HepG2 (cell line): ENCODE results near the gene VRK3. TPM values are rescaled to one million over a fixed set of nuclear protein-coding genes. Genes with fewer than 3 reads are reported as not detected.

ENCODE experiments used
- ATAC-seq: fragments of 200-7000 bp; cut with Tn5 transposase; 3 replicates; pipeline ENCODE4 v1.9.1; 2020; ENCODE audit warnings: mild to moderate bottlenecking, moderate library complexity
- BruUV-seq: library from RNA; stranded (reverse); fragments of 400-500 nt; replicated peaks from 2 replicates; lab custom pipeline; 2021; lab: Mats Ljungman, UMichigan
- CTCF ChIA-PET: fragments of 300-600 bp; formaldehyde crosslinking; extraction: SDS; loops from one replicate; lab custom pipeline; 2021; ENCODE audit warnings: low total read pairs, inconsistent platforms, low intra/inter-chr PET ratio; lab: Yijun Ruan, JAX
- POLR2A ChIA-PET: fragments of 350-600 bp; sonication (Branson Sonifier 250); formaldehyde crosslinking; loops from one replicate; lab custom pipeline; 2020; ENCODE audit warnings: antibody characterized with exemption, inconsistent platforms; lab: Yijun Ruan, JAX
- DNase-seq: peaks from one replicate; pipeline ENCODE4 v3.0.0-alpha.2; 2015; ENCODE audit warnings: low spot score
- FAIRE-seq: peaks from 3 replicates; lab custom pipeline; 2011; peaks lifted over from hg19 to GRCh38; lab: Jason Lieb, UNC
- H2AFZ ChIP-seq: one replicate; pipeline ENCODE4 v1.6.1; 2011; ENCODE audit warnings: low read length, inconsistent platforms
- H3K27ac ChIP-seq: fragments of 300-600 bp; 3 replicates; pipeline ENCODE4 v1.8.0; 2011; ENCODE audit warnings: mixed run types, mild to moderate bottlenecking, mixed read lengths, low read length, inconsistent platforms; ENCODE audit not compliant: insufficient read depth; ENCODE audit errors: extremely low read length
- H3K27me3 ChIP-seq, 2 experiments: fragments of 200-600 bp in 1 of 2; 2 replicates in 1 of 2; 3 replicates in 1 of 2; pipeline versions ENCODE4 v1.6.0 to v1.8.0; 2011; ENCODE audit warnings: low read length in 2 of 2, mild to moderate bottlenecking in 2 of 2, moderate library complexity in 2 of 2, inconsistent platforms in 1 of 2; ENCODE audit not compliant: insufficient read depth in 2 of 2, control insufficient read depth in 1 of 2
- H3K36me3 ChIP-seq, 2 experiments: fragments of 200-600 bp in 1 of 2; replicated peaks in 1 of 2; 2 replicates in 1 of 2; 3 replicates in 1 of 2; pipeline versions ENCODE4 v1.5.1 to v1.8.0; 2011; ENCODE audit warnings: low read length in 2 of 2, inconsistent platforms in 1 of 2; ENCODE audit not compliant: insufficient read depth in 2 of 2, control insufficient read depth in 1 of 2
- H3K4me1 ChIP-seq: 2 replicates; pipeline ENCODE4 v1.5.1; 2012; ENCODE audit warnings: low read length, inconsistent platforms; ENCODE audit not compliant: insufficient read depth
- H3K4me2 ChIP-seq: 2 replicates; pipeline ENCODE4 v1.6.0; 2011; ENCODE audit warnings: low read depth, low read length, inconsistent platforms
- H3K4me3 ChIP-seq, 3 experiments: fragments of 200-600 bp in 1 of 3; sonication (generic), shearing (Covaris generic) in 1 of 3; replicated peaks in 1 of 3; 2 replicates each; pipeline ENCODE4 v1.5.1; 2011 to 2016; ENCODE audit warnings: low read length in 3 of 3, inconsistent platforms in 2 of 3, low read depth in 2 of 3, mild to moderate bottlenecking in 2 of 3, control low read depth in 1 of 3, mixed read lengths in 1 of 3; ENCODE audit not compliant: insufficient read depth in 1 of 3
- H3K79me2 ChIP-seq: one replicate; pipeline ENCODE4 v1.6.1; 2011; ENCODE audit warnings: low read length, inconsistent platforms; ENCODE audit not compliant: insufficient read depth
- H3K9ac ChIP-seq: 2 replicates; pipeline ENCODE4 v1.6.0; 2011; ENCODE audit warnings: mild to moderate bottlenecking, low read depth, low read length, inconsistent platforms; ENCODE audit not compliant: insufficient read depth
- H3K9me3 ChIP-seq: 2 replicates; pipeline ENCODE4 v1.5.1; 2012; ENCODE audit warnings: mild to moderate bottlenecking, low read length
- H4K20me1 ChIP-seq: 2 replicates; pipeline ENCODE4 v1.6.0; 2011; ENCODE audit warnings: inconsistent platforms, mild to moderate bottlenecking, low read length, moderate library complexity; ENCODE audit not compliant: insufficient read depth
- GZF1 ChIP-seq: sonication (generic); formaldehyde crosslinking; IDR thresholded peaks from 2 replicates; pipeline ENCODE4 v1.5.1; 2020; ENCODE audit warnings: mild to moderate bottlenecking, missing genetic modification reagents
- HDAC2 ChIP-seq: sonication (generic); formaldehyde crosslinking; IDR thresholded peaks from 2 replicates; pipeline ENCODE4 v1.4.0; 2020; ENCODE audit warnings: missing genetic modification reagents
- NFYC ChIP-seq: IDR thresholded peaks from 2 replicates; pipeline ENCODE4 v1.6.1; 2016; ENCODE audit warnings: missing genetic modification reagents, missing compliant biosample characterization
- ZNF652 ChIP-seq: IDR thresholded peaks from 2 replicates; pipeline ENCODE4 v1.6.1; 2016; ENCODE audit warnings: low read depth, borderline replicate concordance
- ZSCAN21 ChIP-seq: sonication (generic); formaldehyde crosslinking; IDR thresholded peaks from 2 replicates; pipeline ENCODE4 v1.8.0; 2022; ENCODE audit warnings: mild to moderate bottlenecking, missing genetic modification reagents, moderate library complexity, borderline replicate concordance
- WGBS: methylation state at CpG from one replicate; pipeline ENCODE4 v1.1.6; 2017; ENCODE audit warnings: low lambda C conversion rate; 5-methylcytosine and 5-hydroxymethylcytosine counted together
- in situ Hi-C: cut with HindIII; loops from 2 replicates; pipeline ENCODE4 v1.10.0; 2017; ENCODE audit warnings: low pct_unique_long_range_greater_than_20kb; ENCODE audit not compliant: extremely low pct_ligation_motif_present
- intact Hi-C: fragments of 100-400 bp; cut with micrococcal nuclease; formaldehyde crosslinking; loops from one replicate; pipeline ENCODE4 v1.10.0; 2022; ENCODE audit not compliant: unreplicated experiment
- polyA plus RNA-seq, 8 experiments: library from polyadenylated mRNA; depleted of rRNA in 3 of 8; stranded (reverse) in 7 of 8; unstranded in 1 of 8; fragments of >200 nt; fragmentation: Illumina TruSeq in 4 of 8; extraction: Trizol in 4 of 8; gene quantifications; 2 replicates each; pipeline versions ENCODE4 v1.2.1 to v1.2.3, GENCODE V29; 2011 to 2016; ENCODE audit warnings: low read depth in 4 of 8, missing spikeins in 1 of 8, mixed read lengths in 1 of 8; ENCODE audit not compliant: insufficient read depth in 1 of 8
- total RNA-seq, 5 experiments: library from RNA; depleted of rRNA; stranded (reverse); fragments of >200 nt; fragmentation: Illumina TruSeq; extraction: Trizol; gene quantifications; 2 replicates each; pipeline ENCODE4 v1.2.3, GENCODE V29; 2016; ENCODE audit warnings: low read depth in 1 of 5
- TF ChIP-seq, protein P1 (sequence below): IDR thresholded peaks from 2 replicates; pipeline ENCODE4 v1.6.1; 2016; ENCODE audit warnings: low read depth
- TF ChIP-seq, protein P2 (sequence below), 2 experiments: sonication (generic) in 1 of 2; formaldehyde crosslinking in 1 of 2; IDR thresholded peaks; 2 replicates each; pipeline versions ENCODE4 v1.4.0 to v1.6.1; 2018 to 2020; ENCODE audit warnings: missing genetic modification reagents in 2 of 2, borderline replicate concordance in 1 of 2, low read depth in 1 of 2, mild to moderate bottlenecking in 1 of 2, missing biosample characterization in 1 of 2

VRK3 gene
- total and polyA plus RNA-seq, 2 of the 13 experiments (the other 11 are each of a cell fraction or from before 2014, with no cell fraction given): 23.8 to 28.3 TPM

DNA sequence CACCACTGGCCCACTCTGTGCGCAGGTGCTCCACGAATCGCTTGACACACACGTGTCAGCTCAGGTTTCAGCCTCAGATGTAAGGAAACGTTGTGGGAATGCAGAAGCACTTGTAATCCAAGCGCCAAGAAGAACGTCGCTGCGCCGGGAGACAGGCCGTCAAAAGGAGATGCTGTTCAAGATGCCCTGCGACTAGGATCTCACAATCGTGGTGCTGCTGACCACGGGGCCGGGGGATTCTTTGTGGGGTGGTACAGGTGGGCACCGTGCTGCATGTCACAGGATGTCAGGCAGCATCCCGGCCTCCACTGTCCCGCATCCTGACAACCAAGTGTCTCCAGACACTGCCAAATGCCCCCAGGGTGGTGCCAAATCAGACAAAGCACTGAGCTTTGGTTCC is 47.3 kb downstream of the VRK3 start:
- POLR2A ChIA-PET: no interaction called here
- in situ Hi-C loops: loop anchor here (5.0 kb wide), 1 partner anchor 41 kb away; no protein-coding TSS in a partner anchor
- TF ChIP-seq HDAC2 (CRISPR knock-in tag) (no peak), GZF1 (CRISPR knock-in tag) (no peak), NFYC (CRISPR knock-in tag) (no peak), ZSCAN21 (no peak), ZNF652 (CRISPR knock-in tag) (no peak)
- TF ChIP-seq, protein P1, sequence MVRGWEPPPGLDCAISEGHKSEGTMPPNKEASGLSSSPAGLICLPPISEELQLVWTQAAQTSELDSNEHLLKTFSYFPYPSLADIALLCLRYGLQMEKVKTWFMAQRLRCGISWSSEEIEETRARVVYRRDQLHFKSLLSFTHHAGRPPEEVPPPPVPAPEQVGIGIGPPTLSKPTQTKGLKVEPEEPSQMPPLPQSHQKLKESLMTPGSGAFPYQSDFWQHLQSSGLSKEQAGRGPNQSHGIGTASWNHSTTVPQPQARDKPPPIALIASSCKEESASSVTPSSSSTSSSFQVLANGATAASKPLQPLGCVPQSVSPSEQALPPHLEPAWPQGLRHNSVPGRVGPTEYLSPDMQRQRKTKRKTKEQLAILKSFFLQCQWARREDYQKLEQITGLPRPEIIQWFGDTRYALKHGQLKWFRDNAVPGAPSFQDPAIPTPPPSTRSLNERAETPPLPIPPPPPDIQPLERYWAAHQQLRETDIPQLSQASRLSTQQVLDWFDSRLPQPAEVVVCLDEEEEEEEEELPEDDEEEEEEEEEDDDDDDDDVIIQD (CRISPR knock-in tag): no peak
- TF ChIP-seq, protein P2, sequence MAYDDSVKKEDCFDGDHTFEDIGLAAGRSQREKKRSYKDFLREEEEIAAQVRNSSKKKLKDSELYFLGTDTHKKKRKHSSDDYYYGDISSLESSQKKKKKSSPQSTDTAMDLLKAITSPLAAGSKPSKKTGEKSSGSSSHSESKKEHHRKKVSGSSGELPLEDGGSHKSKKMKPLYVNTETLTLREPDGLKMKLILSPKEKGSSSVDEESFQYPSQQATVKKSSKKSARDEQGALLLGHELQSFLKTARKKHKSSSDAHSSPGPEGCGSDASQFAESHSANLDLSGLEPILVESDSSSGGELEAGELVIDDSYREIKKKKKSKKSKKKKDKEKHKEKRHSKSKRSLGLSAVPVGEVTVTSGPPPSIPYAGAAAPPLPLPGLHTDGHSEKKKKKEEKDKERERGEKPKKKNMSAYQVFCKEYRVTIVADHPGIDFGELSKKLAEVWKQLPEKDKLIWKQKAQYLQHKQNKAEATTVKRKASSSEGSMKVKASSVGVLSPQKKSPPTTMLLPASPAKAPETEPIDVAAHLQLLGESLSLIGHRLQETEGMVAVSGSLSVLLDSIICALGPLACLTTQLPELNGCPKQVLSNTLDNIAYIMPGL (CRISPR knock-in tag; IDR thresholded peaks at IDR 0.05; ENCODE audit: borderline replicate concordance in 1 of 2, low read depth in 1 of 2): no peak
- TF ChIP-seq, all 625 proteins: peak for 0
- WGBS: 93% methylated on average over 15 of the region's 18 CpGs
- H3K9me3 ChIP-seq: no peaks in the 10 kb centered on the region
- no peaks in the 10 kb centered on the region for H4K20me1 ChIP-seq
- ATAC-seq: no peak
- no peaks in the 10 kb centered on the region for H3K27me3 ChIP-seq
- no peak overlapping the region for H3K27ac ChIP-seq
- H3K36me3 ChIP-seq: peaks cover 0 to 1% of the 10 kb centered on the region in 2 experiments; a peak in 1 of 5 replicates
- no peak for FAIRE-seq
- H3K4me3 ChIP-seq: no peak overlapping the region
- H3K79me2 ChIP-seq: no peaks in the 10 kb centered on the region
- CTCF ChIA-PET: no interaction called here
- BruUV-seq: no TSS peak
- intact Hi-C loops: no loop called here
- no peak for DNase-seq
- no peak overlapping the region for H3K9ac ChIP-seq
- no peak overlapping the region for H2AFZ ChIP-seq
- H3K4me2 ChIP-seq: no peak overlapping the region
- no peaks in the 10 kb centered on the region for H3K4me1 ChIP-seq
